ENCODE results near the gene CKAP2L. TPM values are rescaled to one million over a fixed set of nuclear protein-coding genes. Genes with fewer than 3 reads are reported as not detected.

The CKAP2L gene, protein sequence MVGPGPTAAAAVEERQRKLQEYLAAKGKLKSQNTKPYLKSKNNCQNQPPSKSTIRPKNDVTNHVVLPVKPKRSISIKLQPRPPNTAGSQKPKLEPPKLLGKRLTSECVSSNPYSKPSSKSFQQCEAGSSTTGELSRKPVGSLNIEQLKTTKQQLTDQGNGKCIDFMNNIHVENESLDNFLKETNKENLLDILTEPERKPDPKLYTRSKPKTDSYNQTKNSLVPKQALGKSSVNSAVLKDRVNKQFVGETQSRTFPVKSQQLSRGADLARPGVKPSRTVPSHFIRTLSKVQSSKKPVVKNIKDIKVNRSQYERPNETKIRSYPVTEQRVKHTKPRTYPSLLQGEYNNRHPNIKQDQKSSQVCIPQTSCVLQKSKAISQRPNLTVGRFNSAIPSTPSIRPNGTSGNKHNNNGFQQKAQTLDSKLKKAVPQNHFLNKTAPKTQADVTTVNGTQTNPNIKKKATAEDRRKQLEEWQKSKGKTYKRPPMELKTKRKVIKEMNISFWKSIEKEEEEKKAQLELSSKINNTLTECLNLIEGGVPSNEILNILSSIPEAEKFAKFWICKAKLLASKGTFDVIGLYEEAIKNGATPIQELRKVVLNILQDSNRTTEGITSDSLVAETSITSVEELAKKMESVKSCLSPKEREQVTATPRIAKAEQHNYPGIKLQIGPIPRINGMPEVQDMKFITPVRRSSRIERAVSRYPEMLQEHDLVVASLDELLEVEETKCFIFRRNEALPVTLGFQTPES
- total RNA-seq (2014; rRNA removed; shearing (Covaris generic)), result 21.0 and 22.6 TPM in 2 replicates
- 5.6 and 10.8 TPM in 2 replicates for polyA plus RNA-seq (2014; cell fraction: nucleus; rRNA removed)

DNA sequence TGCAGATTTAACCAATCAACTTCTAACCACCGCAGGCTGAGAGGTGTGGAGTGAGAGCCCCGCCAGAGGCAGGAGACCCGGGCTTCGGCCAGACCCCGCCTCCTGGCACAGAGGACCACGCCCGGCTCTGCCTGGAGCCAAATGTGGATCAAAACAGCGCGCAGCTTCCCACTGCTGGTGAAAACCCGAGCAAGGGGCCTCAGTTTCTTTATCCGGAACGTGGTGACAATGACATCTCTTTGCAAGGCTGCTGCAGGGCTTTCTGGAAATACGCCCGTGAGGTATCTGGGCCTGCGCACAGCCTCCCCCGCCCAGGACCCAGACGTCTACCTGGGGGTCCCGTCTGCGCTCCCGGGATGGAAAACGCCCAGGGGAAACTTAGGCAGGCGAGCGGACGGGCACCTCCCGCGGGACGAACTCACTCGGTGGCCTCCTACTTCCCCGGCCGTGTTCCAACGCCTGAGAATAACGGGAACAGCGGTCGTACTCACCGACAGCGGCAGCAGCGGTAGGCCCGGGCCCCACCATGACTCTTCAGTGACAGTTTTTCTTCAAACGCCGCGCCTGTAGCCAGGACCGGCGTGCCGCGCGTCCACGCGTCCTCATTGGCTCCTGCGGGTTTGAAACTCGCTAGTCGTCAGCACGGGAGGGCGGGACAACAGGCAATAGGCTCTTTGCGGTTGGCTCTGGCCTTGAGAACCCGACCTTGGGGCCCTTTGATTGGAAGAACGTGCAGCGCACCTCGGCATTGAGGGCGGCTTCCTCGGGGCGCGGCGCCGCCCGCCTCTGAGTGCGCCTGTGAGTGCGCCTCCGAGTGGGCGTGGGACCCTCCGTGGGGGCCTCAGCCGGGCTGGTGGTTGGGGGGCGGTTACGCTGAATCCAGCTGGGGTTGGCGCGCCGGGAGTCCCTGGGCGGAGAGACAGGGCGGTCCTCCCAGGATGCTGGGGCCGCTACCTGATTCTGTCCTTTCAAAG lies at the start of gene CKAP2L:
TSS of gene CKAP2L (minus strand) at position 539 of the 974 bp plus-strand sequence. CDS start at position 528, 11 bp downstream.
- DNase-seq (ENCODE audit: extremely low read depth, low read depth), result peak; percentile 98

DNA sequence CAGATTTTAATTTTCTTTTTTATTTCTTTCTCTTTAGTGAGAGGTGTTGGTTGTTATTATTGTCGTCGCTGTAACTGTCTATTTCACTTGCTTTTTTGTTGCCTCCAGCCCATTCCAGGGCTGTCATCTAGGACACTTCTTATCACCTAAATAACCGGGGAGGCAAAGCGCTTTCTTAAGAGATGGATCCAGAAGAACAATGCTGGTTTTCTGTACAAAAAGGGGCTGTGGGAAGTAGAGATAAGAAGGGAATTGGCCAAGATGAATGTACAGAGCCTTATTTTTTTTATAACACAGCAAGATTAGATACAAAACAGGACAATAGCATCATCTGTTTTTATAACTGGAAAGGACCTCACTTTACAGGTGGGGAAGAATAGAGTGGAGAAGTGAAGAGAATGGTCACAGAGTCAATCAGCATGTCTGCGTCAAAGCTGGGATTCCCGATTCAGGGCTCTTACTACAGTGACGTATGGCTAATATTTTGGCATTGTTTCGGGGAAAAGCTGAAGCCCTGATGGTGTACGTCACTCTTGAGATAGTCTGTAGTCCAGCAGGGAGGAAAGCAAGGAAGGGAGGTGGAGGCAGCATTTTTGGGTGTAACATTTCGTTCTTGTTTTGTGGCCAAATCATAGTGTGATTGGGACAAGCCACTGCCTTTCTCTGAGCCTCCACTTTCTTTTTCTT lies 49.0 kb upstream of the CKAP2L start:
- DNase-seq (ENCODE audit: extremely low read depth, low read depth), result no peak

DNA sequence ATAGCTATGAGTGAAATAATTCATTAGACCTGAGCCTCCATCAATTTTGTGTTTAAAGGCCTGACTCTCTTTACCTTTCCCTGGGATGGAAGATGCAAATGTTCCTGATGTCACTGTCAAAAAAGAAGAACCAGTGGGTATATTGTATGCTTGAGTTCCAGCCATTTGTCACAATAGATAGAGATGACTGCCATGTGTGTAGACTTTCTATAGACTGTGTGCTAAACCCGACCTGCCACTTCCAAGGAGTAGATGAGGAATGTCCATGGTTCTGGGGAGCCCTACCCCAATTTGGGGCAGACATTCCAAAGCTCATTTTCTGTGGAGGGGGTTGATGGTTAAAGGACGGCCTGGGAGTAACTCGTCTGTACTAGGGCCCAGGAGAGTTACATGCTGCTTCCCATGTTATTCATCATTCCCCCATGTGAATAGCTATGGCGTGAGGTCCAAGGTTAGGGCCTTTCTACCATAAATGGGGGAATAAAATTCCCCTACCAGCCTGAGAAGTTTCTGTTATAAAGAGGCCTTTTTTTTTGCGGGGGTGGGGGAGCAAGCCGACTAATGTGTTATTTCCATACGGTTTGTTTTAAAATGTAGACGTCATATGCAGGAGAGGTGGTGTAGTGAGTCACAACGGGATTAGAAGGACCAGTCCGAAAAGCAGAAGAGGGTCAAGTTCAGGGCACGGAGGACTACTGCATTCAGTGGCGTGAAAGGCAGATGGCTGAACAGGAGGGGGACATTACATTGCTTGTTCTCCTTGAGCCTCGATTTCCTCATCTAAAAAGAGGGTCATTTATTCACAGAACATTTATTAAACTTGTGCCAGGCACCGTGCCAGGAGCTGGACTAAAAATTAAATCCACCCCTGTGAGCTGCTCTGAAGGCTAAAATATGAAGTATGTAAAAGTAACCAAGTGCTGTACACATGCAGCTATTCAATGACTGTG lies 48.2 kb upstream of the CKAP2L start:
- peak; percentile 40 for DNase-seq (ENCODE audit: extremely low read depth, low read depth)

DNA sequence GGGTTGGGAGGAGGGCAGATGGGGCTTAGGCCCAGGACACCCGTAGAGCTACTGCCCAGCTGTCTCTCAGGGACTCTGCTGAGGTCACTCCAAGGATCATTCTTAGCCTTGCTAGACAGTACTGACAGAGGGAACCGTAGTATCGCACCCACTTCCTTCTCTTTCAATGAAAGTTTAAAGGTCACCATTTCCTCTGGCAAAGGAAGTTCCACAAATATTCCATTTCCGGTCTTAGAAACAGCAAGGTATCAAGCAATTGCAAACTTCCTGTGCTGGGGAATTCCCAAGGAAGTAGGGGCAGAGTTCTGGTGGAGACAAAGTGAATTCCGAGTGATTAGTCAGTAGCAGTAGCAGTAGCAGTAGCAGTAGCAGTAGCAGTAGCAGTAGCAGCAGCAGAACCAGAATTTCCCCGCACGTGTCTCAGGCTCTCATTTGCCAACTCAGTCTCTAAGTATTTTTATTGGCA lies 47.5 kb upstream of the CKAP2L start:
- DNase-seq (ENCODE audit: extremely low read depth, low read depth), result peak; percentile 41

DNA sequence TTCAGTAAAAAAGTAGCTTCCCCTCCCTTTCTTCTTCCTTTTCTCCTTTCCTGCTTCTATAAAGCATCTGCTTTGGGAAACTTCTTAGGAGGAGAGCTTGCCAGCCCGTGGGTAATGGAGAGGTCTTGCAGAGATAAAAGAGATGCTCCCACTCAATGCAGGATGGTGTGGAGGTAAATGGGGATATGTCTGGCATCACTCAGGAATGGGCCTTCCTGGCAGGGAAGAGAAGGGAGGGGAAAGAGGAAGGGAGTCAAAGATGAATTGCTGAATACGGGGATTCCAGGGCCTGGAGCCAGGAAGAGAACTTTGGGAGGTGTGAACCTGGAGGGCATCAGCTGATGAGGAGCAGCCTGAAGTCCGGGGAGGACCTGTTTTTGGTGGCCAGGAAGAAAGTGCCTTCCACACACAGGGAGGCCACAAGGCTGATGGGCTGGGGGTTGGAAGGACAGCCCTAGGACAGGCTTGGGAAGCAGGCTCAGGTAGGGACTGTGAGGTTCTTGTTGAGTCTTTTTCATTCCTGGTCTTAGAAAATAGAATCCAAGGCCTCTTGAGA lies 46.9 kb upstream of the CKAP2L start:
- DNase-seq (ENCODE audit: extremely low read depth, low read depth), result no peak

DNA sequence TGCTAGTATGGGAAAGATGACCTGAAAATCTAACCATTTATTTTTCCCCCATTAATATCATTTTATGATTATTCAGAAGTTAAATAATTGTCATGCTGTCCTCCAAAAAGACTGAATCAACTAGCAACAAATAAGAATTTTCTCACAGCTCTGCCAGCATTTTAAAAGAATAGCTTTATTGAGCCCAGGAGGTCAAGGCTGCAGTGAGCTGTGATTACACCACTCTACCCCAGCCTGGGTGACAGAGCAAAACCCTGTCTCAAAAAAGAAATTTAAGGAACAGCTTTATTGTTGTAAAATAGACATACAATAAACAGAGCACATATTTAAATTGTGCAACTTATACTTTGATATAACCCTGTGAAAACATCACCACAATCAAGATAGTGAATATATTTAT lies 44.7 kb upstream of the CKAP2L start:
- no peak for DNase-seq (ENCODE audit: extremely low read depth, low read depth)

DNA sequence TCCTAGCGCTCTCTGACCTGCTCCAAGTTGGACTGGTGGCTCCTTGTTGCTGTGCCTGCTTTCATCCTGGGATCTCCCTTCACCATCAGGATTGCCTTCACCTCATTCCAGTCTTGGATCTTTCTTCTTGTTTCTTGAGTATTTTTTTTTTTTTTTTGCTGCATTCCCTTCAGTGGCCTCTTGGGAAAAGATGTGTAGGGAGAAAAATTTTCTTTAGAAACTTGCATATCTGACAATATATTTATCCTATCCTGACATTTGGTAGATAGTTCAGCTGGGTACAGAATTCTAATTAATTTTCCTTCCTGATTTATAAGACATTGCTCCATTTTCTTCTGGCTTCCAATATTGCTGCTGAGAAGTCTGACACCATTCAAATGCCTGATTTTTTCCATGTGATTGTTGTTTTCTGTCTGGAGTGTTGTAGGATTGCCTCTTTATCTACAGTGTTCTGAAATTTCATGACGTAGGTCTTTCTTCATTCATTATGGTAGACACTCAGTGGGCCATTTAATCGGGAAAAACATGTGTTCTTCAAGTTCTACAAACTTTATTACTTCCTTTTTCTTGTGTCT lies 42.9 kb upstream of the CKAP2L start:
- DNase-seq (ENCODE audit: extremely low read depth, low read depth), result no peak

DNA sequence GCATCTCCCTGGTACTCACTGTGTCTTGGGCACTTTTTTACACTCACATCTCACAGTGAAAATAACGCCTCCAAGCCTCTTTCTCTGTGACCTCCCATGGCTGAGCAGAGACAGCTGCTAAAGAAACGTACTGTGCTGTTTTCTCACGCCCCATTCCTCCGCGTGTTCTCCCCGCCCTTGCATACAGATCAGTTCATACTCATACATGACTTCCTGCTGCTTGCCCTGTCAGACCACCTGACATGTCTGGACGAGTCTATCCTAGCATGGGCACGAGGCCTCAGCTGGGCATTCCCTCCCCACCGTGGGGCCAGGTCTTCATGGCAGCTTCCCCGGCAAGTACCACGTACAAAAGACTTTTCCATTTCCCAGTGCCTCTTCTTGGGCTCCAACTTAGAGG lies 41.1 kb upstream of the CKAP2L start:
- no peak for DNase-seq (ENCODE audit: extremely low read depth, low read depth)

DNA sequence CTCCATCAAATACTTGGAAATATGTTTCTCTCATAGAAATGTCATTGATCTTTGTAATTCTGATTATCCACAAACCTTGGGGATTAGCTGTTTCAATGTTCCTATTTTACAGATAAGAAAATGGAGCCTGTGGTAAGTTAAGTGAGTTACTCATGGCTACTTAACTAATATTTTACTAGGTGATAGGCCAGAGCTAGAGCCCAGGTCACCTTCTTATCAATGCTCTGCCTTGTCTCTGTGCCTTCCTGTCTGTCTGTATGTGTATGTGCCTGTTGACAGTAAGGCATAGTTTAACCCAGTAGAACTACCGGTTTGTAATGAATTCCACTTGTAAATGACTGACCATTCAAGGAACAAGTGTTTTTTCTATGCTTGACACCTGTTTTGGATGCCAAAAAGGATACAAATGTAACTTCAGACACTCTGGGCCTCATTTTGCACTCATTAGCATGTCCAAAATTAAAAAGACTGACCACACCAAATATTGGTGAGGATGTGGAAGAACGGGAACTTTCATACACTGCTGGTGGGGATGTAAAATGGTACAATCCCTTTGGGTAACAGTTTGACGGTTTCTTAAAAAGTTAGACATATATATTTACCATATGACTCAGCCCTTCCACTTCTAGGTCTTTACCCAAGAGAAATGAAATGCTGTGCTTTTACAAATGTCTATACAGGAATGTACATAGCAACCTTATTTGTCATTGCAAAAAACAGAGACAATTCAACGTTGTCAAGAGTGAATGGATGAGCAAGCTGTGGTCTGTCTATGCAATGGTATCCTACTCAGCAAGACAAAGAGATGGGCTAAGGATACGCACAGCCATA lies 39.5 kb upstream of the CKAP2L start:
- DNase-seq (ENCODE audit: extremely low read depth, low read depth), result no peak

DNA sequence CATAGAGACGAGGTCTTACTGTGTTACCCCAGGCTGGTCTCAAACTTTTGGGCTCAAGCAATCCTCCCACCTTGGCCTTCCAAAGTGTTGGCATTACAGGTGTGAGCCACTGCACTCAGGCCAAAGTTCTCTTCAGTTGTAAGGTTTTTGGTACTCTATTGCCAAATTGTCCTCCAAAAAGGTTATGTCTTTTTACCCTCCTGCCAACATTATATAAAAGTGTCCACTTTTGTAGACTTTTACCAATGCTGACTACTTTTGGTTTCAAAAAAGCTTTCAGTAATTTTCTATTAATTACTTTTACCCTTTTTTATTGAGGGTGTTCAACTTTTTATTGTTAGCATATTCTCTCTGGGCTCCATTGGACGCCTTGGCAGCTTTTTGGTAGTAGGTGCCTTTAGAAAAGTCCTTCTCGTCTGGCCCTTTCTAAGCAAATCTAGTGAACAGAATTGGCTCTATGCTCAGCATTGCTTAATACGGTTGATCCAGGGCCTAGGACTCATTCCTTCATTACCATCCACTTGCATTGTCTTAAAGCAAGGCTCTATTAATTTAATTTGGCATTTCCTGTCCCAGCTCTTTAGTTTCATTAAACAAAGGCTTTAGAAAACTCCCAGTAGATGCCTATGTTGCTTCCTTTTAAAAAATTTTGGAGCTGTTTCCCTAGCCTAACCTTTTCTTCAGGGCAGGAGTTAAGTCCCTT lies 36.6 kb upstream of the CKAP2L start:
- no peak for DNase-seq (ENCODE audit: extremely low read depth, low read depth)

DNA sequence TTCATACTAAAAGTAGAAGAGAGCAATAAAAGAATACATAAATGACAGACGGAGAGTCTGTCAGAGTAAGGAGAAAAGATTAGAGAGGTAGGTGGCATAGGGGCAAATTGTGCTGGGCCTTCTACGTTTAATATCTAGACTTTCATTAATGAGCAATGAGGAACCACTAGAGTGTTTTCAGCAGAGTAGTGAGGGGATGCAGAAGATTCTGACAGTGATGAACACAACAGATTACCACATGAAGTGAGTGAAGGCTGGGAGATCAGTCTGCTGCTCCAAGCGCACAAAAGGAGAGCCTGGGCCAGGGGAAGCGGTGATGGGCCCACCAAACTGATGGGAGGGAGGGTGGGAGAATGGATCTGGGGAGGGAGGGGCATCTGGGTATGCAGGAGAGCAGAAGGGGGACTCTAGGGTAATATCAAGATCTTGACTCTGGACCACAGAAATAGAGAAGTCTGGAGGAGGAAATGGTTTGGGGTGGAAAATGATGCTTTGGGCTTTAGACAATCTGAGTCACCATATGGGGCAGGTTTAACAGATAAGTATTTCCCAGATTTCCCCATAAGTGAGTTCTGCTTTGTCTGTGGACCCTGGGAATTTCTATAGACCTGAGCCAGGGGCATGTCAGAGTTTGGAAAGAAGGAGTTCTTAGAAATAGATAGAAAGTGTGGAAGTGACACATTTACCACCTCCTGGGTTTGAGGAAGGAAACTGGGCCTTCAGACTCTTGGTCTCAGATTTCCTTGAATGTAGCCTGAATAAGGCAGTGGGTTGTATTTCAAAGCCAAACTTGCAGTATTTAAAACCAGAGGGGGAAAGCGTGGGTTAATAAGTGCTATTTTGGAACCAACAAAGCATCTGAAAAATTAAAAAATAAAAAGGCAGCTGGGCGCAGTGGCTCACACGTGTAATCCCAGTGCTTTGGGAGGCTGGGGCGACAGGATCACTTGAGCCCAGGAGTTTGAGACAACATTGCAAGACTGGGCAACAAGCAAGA lies 34.9 kb upstream of the CKAP2L start:
- no peak for DNase-seq (ENCODE audit: extremely low read depth, low read depth)

DNA sequence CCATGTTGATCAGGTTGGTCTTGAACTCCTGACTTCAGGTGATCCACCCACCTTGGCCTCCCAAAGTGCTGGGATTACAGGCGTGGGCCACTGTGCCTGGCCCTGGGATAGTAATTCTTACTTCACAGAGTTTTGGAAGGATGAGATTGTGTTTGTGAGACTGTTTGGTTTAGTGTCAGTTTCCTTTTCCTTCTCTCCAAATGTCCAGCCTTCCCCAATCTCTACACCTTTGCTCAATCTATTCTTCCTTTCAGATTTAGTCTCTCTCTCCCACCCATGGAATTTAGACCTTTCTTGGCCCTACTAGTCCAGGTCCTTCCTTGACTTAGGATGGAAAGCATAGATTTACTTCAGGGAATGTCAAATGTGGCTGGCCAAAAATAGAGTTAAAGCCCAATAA lies 32.1 kb upstream of the CKAP2L start:
- DNase-seq (ENCODE audit: extremely low read depth, low read depth), result no peak

DNA sequence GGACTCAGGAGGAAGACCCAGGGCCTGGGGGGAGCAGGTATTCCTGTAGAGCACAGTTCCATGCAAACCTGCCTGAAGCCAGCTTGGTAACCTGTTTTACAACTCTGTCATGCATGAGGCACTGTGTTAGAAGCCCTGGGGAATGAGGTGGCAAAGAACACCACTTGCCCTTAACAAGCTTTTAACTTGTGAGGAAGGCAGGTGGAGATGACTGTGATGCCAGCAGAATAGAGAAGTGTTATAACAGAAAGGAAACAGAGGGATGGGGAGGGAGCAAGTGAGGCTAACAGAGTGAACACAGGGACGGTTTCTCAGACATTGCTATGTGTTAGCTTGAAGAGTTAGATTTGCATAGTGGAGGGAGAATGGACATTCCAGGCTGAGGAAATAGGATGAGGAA lies 31.4 kb upstream of the CKAP2L start:
- DNase-seq (ENCODE audit: extremely low read depth, low read depth), result no peak

DNA sequence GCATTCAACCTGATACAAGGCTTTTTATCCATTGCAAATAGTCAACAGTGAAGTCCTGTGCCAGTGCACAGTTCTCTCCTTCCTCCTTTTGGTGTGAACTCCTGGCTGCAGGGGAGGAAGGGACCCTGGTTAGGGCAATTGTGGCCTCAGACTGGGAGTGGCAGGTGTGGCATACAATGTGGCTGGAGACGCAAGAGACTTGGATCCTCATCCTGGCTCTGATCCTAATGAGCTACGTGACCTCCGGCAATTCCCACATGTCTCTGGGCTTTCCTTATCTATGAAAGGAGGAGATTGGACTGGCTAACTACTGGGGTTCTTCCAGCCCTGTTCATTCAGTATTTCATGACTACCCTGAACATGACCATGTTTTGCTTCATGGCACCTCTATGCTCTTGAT lies 30.4 kb upstream of the CKAP2L start:
- DNase-seq (ENCODE audit: extremely low read depth, low read depth), result peak; percentile 51

DNA sequence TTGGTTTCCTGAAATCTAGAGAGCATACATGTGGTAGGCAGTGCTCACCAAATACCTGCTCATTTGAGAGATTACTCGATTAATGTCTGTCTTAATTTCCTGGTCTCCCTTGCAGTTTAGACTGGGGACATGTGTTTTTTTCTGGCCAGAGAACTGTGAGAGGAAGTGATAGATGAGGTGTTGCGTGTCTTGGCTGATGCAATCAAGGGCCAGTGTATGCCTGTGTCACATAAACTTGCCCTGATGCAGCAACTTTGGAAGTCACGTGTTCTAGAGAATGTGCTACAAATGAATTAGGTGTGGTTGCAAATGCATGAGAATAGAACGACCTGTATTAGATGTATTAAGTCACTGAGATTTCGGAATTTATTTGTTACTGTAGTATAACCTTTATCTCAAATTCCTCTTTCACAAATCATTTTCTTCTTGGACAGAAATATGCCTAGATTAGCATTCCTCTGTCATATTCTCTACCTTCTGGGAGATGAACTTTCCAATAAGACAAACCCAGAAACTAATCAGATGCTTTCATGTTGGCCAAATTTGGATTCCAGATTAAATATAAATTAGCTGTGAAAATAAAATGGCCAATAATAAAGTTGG lies 29.8 kb upstream of the CKAP2L start:
- DNase-seq (ENCODE audit: extremely low read depth, low read depth), result peak; percentile 98

All from NCI-H460 (cell line).